ENCODE measurements around the gene MCU. TPM values are rescaled to one million over a fixed set of nuclear protein-coding genes. Genes with fewer than 3 reads are reported as not detected.

Gene MCU
- total and polyA plus RNA-seq, 10 of the 15 experiments (the other 5 are each of a cell fraction or from before 2014, with no cell fraction given) = 5.1 to 49.1 (median 17.9) TPM

- ChIA-PET CTCF (interaction anchor here (1.1 kb wide), 1 partner anchor 398 kb away, joined by 3 read pairs; no protein-coding TSS in a partner anchor), SMC1A (ENCODE audit: uncharacterized antibody, unreplicated experiment) (interaction anchor here (0.6 to 0.7 kb wide), 2 partner anchors 41 to 75 kb away, joined by 3 to 6 read pairs; no protein-coding TSS in a partner anchor)
Observed at GRCh38 chr10:72763201-72763600, 71.3 kb downstream of the MCU start.

More at GRCh38 chr10:72763201-72763600, 71.3 kb downstream of the MCU start:
- Histone ChIP-seq H3K27ac (ENCODE audit: control insufficient read depth, insufficient read depth) (no peak overlapping the region), H3K79me2 (ENCODE audit: control insufficient read depth, insufficient read depth, low read length) (no peaks in the 10 kb centered on the region), H3K27me3 (replicated peaks in 1 of 2; ENCODE audit: control insufficient read depth in 2 of 2, insufficient read depth in 2 of 2, low read length in 1 of 2) (no peaks in the 10 kb centered on the region), H3K36me3 (ENCODE audit: control insufficient read depth in 2 of 2, insufficient read depth in 2 of 2, low read length in 1 of 2) (no peaks in the 10 kb centered on the region), H3K4me3 (no peak overlapping the region), H3K4me1 (ENCODE audit: control insufficient read depth, insufficient read depth, low read length) (peaks cover 1% of the 10 kb centered on the region), H3K9ac (ENCODE audit: control insufficient read depth, insufficient read depth, low read length) (no peak overlapping the region), H3K9me3 (replicated peaks; ENCODE audit: control insufficient read depth, insufficient read depth, low read length) (no peaks in the 10 kb centered on the region; the same call in 2 of the 3 replicates), H3K4me2 (ENCODE audit: control insufficient read depth, insufficient read depth) (no peak overlapping the region), H2AFZ (ENCODE audit: control insufficient read depth, low read depth, low read length) (no peak overlapping the region), H4K20me1 (ENCODE audit: control insufficient read depth, insufficient read depth) (no peaks in the 10 kb centered on the region)
- ChIA-PET POLR2A (interaction anchor here (0.6 kb wide), 1 partner anchor 76 kb away, joined by 5 read pairs; no protein-coding TSS in a partner anchor), RAD21 (ENCODE audit: unreplicated experiment) (no interaction called here)
- no TSS peak for BruUV-seq (replicated peaks)
- TF ChIP-seq NFYB (IDR thresholded peaks at IDR 0.05; ENCODE audit: insufficient read depth, low read depth, low read length) (no peak), GATAD2B (conservative IDR thresholded peaks at IDR 0.05; ENCODE audit: low read depth) (no peak), FOS (IDR thresholded peaks at IDR 0.05; ENCODE audit: borderline replicate concordance, extremely low read depth, insufficient read length) (no peak), E2F8 (IDR thresholded peaks at IDR 0.05; ENCODE audit: low read depth, partially characterized antibody) (no peak), BHLHE40 (IDR thresholded peaks at IDR 0.05; ENCODE audit: borderline replicate concordance in 1 of 2, low read depth in 2 of 2, low read length in 1 of 2) (no peak)
- in situ Hi-C loops (cut with MboI) = no loop called here
- no peak for DNase-seq (ENCODE audit: low read depth, low spot score)
- 98% methylated on average over 3 of the region's 3 CpGs for WGBS (ENCODE audit: insufficient coverage, insufficient replicate concordance, low lambda C conversion rate, missing lambda C conversion rate)
- intact Hi-C loops (cut with micrococcal nuclease; ENCODE audit: unreplicated experiment) = no loop called here
- FAIRE-seq = no peak
- no peak for ATAC-seq

Measured in GM12878 (cell line).